ENCODE data around the gene CFAP141.

DNA sequence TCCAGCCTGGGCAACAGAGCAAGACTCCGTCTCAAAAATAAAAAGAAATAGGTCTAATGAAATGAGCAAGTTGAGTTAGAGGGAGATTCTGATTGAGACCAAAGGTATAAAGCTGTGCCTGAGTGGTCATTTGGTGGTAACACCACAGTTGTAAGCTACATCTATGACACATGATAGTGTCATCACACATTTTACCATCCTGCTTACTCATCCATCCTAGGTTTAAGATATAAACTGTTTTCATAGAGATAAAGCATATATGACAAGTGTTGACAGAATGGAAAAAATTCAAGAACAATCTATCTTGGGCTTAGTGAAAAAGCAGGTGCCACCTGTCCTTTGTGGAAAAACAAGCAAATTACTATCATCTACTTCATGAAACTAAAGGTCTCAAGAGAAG, 7.1 kb upstream of the CFAP141 start:
- TF ChIP-seq, protein P1, sequence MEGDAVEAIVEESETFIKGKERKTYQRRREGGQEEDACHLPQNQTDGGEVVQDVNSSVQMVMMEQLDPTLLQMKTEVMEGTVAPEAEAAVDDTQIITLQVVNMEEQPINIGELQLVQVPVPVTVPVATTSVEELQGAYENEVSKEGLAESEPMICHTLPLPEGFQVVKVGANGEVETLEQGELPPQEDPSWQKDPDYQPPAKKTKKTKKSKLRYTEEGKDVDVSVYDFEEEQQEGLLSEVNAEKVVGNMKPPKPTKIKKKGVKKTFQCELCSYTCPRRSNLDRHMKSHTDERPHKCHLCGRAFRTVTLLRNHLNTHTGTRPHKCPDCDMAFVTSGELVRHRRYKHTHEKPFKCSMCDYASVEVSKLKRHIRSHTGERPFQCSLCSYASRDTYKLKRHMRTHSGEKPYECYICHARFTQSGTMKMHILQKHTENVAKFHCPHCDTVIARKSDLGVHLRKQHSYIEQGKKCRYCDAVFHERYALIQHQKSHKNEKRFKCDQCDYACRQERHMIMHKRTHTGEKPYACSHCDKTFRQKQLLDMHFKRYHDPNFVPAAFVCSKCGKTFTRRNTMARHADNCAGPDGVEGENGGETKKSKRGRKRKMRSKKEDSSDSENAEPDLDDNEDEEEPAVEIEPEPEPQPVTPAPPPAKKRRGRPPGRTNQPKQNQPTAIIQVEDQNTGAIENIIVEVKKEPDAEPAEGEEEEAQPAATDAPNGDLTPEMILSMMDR (IDR thresholded peaks at IDR 0.05), result no peak
- TF ChIP-seq POLR2A (IDR thresholded peaks at IDR 0.05) (no peak), EP300 (IDR thresholded peaks at IDR 0.05) (no peak)
